Testis (tissue), 3 donors: ENCODE measurements around the gene HK3. TPM values are rescaled to one million over a fixed set of nuclear protein-coding genes. Genes with fewer than 3 reads are reported as not detected.

Experiments used
- DNase-seq: peaks from one replicate; pipeline ENCODE4 v3.0.0-alpha.2; 2019
- H3K27ac ChIP-seq, 2 donors: fragments of 200-600 bp; sonication (generic); one replicate each; pipeline ENCODE4 v1.5.1; 2019
- H3K27me3 ChIP-seq: fragments of 200-600 bp; sonication (generic); one replicate; pipeline ENCODE4 v1.5.1; 2019
- H3K36me3 ChIP-seq: fragments of 200-600 bp; sonication (generic); one replicate; pipeline ENCODE4 v1.5.1; 2017; ENCODE audit warnings: low read depth; ENCODE audit errors: missing control alignments
- H3K4me1 ChIP-seq: fragments of 200-600 bp; sonication (generic); one replicate; pipeline ENCODE4 v1.5.1; 2019
- H3K4me3 ChIP-seq, 2 donors: fragments of 200-600 bp; sonication (generic); one replicate each; pipeline ENCODE4 v1.5.1; 2017 to 2019
- H3K9me3 ChIP-seq: fragments of 200-600 bp; sonication (generic); one replicate; pipeline ENCODE4 v1.5.1; 2017
- POLR2A ChIP-seq: fragments of 450-650 bp; IDR thresholded peaks from one replicate; pipeline ENCODE4 v1.6.1; 2017; ENCODE audit warnings: antibody characterized with exemption, mild to moderate bottlenecking, moderate library complexity
- WGBS, 2 donors: methylation state at CpG; one replicate each; pipeline ENCODE4 v1.1.5; 2018; 5-methylcytosine and 5-hydroxymethylcytosine counted together
- intact Hi-C: fragments of 100-400 bp; cut with DNase I; formaldehyde crosslinking; loops from one replicate; pipeline ENCODE4 v1.15.1; 2023; ENCODE audit warnings: low total_unique reads
- polyA plus RNA-seq: library from polyadenylated mRNA; stranded (reverse); fragments of 350-450 nt; fragmentation: Illumina TruSeq; extraction: RNeasy Lipid Tissue Mini Kit (QIAGEN cat#74804); gene quantifications from one replicate; pipeline ENCODE4 v1.2.3, GENCODE V29; 2014; ENCODE audit warnings: low read depth, low replicate concordance; ENCODE audit not compliant: insufficient read depth
- total RNA-seq, 2 donors: library from RNA; depleted of rRNA; stranded (reverse); fragments of >200 nt; gene quantifications; one replicate each; pipeline ENCODE4 v1.2.3, GENCODE V29; 2016
- TF ChIP-seq, protein P1 (sequence below), 3 experiments: fragments of 450-650 bp in 2 of 3; fragments of 200-600 bp in 1 of 3; sonication (generic) in 1 of 3; IDR thresholded peaks; one replicate each; pipeline ENCODE4 v1.5.1; 2016 to 2019; ENCODE audit warnings: antibody characterized with exemption in 3 of 3, mild to moderate bottlenecking in 2 of 3, moderate library complexity in 1 of 3

The HK3 gene
- total and polyA plus RNA-seq, 3 donors from 2014 or later: 6.3 to 10.9 (median 6.4) TPM

GRCh38 chr5:176878463-176878862 lies 20.7 kb downstream of the HK3 start:
- H3K4me1 ChIP-seq: no peaks in the 10 kb centered on the region
- H3K27me3 ChIP-seq: no peaks in the 10 kb centered on the region
- no peak overlapping the region for H3K4me3 ChIP-seq
- TF ChIP-seq, protein P1, sequence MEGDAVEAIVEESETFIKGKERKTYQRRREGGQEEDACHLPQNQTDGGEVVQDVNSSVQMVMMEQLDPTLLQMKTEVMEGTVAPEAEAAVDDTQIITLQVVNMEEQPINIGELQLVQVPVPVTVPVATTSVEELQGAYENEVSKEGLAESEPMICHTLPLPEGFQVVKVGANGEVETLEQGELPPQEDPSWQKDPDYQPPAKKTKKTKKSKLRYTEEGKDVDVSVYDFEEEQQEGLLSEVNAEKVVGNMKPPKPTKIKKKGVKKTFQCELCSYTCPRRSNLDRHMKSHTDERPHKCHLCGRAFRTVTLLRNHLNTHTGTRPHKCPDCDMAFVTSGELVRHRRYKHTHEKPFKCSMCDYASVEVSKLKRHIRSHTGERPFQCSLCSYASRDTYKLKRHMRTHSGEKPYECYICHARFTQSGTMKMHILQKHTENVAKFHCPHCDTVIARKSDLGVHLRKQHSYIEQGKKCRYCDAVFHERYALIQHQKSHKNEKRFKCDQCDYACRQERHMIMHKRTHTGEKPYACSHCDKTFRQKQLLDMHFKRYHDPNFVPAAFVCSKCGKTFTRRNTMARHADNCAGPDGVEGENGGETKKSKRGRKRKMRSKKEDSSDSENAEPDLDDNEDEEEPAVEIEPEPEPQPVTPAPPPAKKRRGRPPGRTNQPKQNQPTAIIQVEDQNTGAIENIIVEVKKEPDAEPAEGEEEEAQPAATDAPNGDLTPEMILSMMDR (IDR thresholded peaks at IDR 0.05): no peak
- TF ChIP-seq POLR2A: no peak
- H3K27ac ChIP-seq: no peak overlapping the region
- no peaks in the 10 kb centered on the region for H3K9me3 ChIP-seq
- no peak for DNase-seq
- intact Hi-C loops: no loop called here
- WGBS, 2 donors: 91% methylated on average over 12 of the region's 12 CpGs
- no peaks in the 10 kb centered on the region for H3K36me3 ChIP-seq

GRCh38 chr5:176877793-176878331 lies 21.3 kb downstream of the HK3 start:
- Histone ChIP-seq H3K4me1 (no peaks in the 10 kb centered on the region), H3K27me3 (no peaks in the 10 kb centered on the region), H3K9me3 (no peaks in the 10 kb centered on the region), H3K27ac (no peak overlapping the region), H3K4me3 (no peak overlapping the region), H3K36me3 (no peaks in the 10 kb centered on the region)
- 72 to 91% methylated on average over 13 to 21 of the region's 21 CpGs for WGBS, 2 donors
- no peak for DNase-seq
- intact Hi-C loops: no loop called here
- no peak for TF ChIP-seq POLR2A
- TF ChIP-seq, protein P1 (IDR thresholded peaks at IDR 0.05): no peak

GRCh38 chr5:176876506-176877431 lies 22.4 kb downstream of the HK3 start:
- Histone ChIP-seq H3K27me3 (no peaks in the 10 kb centered on the region), H3K4me1 (no peaks in the 10 kb centered on the region), H3K36me3 (no peaks in the 10 kb centered on the region), H3K4me3 (no peak overlapping the region), H3K27ac (no peak overlapping the region), H3K9me3 (no peaks in the 10 kb centered on the region)
- intact Hi-C loops: no loop called here
- no peak for DNase-seq
- 54 to 80% methylated on average over 7 to 24 of the region's 24 CpGs for WGBS, 2 donors
- TF ChIP-seq, protein P1 (IDR thresholded peaks at IDR 0.05): no peak
- TF ChIP-seq POLR2A: no peak

GRCh38 chr5:176875783-176876505 lies 23.2 kb downstream of the HK3 start:
- Histone ChIP-seq H3K36me3 (no peaks in the 10 kb centered on the region), H3K27ac (no peak overlapping the region), H3K9me3 (no peaks in the 10 kb centered on the region), H3K4me1 (no peaks in the 10 kb centered on the region), H3K27me3 (no peaks in the 10 kb centered on the region), H3K4me3 (no peak overlapping the region)
- TF ChIP-seq POLR2A: no peak
- intact Hi-C loops: no loop called here
- DNase-seq: no peak
- WGBS, 2 donors: 58 to 63% methylated on average over 7 to 27 of the region's 27 CpGs

DNA sequence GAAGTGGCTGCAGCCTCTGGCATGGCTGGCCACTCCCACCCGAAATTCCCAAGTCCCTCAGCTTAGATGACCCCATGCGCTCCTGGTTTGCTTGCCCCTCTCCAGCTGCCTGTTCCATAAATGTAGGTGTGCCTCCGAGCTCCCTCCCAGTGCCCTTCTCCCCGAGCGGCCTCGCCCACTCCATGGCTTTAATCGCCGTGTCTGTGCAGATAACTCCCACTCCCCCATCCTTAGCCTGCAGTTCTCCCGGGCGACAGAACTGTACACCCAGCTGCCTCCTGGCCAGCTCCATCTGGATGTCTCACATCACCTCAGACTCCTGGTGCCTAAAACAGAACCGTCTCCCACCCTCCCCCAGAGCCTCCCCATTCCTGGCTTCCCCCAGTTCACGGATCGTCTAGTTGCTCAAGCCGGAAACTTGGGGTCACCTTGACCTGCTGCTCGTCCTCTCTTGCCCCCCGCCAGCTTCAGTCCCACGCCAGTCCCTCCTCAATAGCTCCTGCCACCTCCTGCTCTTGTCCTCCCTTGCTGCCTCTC lies 24.1 kb downstream of the HK3 start:
- Histone ChIP-seq H3K4me3 (no peak overlapping the region), H3K9me3 (no peaks in the 10 kb centered on the region), H3K4me1 (no peaks in the 10 kb centered on the region), H3K27ac (no peak overlapping the region), H3K36me3 (no peaks in the 10 kb centered on the region), H3K27me3 (no peaks in the 10 kb centered on the region)
- intact Hi-C loops: no loop called here
- DNase-seq: no peak
- 45 to 46% methylated on average over 17 of the region's 17 CpGs for WGBS, 2 donors
- TF ChIP-seq, protein P1 (IDR thresholded peaks at IDR 0.05): no peak
